Measurements from ENCODE around the gene VPS37C. TPM values are rescaled to one million over a fixed set of nuclear protein-coding genes. Genes with fewer than 3 reads are reported as not detected.

The VPS37C gene
- total and polyA plus RNA-seq, 9 of the 15 experiments (the other 6 are each of a cell fraction or from before 2014, with no cell fraction given) = 0.62 to 29.8 (median 11.5) TPM

DNA sequence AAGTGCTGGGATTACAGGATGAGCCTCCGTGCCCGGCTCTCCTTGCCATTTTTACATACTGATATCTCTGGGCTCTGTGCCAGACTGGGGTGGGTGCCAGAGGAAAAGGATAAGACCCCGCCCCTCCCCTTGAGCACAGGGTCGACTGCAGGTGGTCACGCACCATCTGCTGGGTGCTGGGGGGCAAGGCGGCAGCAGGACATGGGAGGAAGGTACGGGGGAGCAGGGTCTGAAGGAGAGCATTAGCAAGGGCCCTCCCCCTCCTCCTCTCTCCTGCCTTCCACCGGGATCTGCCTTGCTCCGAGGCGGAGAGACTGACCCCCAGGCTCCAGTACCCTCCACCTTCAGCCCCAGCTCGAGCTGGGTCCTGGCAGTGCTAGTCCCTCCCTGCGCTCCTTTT, 32.4 kb upstream of the VPS37C start:
- ChIA-PET POLR2A (no interaction called here), CTCF (ENCODE audit: low intra/inter-chr PET ratio) (interaction anchor here (0.6 kb wide), 1 partner anchor 66 kb away, joined by 3 read pairs; no protein-coding TSS in a partner anchor)
- no peaks in the 10 kb centered on the region for H3K79me2 ChIP-seq (ENCODE audit: control insufficient read depth, insufficient read depth, low read length)
- H3K36me3 ChIP-seq (ENCODE audit: control insufficient read depth, insufficient read depth, low read length) = no peaks in the 10 kb centered on the region
- DNase-seq (ENCODE audit: extremely low read depth in 1 of 4, low spot score in 3 of 4) (no peak), FAIRE-seq (no peak), ATAC-seq (no peak)
- no peak overlapping the region for H2AFZ ChIP-seq (ENCODE audit: low read depth, low read length)
- in situ Hi-C loops (cut with MboI) (no loop called here), intact Hi-C loops (cut with micrococcal nuclease) (no loop called here)
- H4K20me1 ChIP-seq (replicated peaks; ENCODE audit: control insufficient read depth, insufficient read depth, low read length) = no peaks in the 10 kb centered on the region
- peak; percentile 7; the same call in 1 of the 2 replicates for TF ChIP-seq NFIC (IDR thresholded peaks at IDR 0.05)
- TF ChIP-seq ATF1 (CRISPR knock-in tag; IDR thresholded peaks at IDR 0.05) = no peak
- no peak for TF ChIP-seq ATF1 (tag; IDR thresholded peaks at IDR 0.05)
- 5% methylated on average over 12 of the region's 12 CpGs for WGBS (ENCODE audit: insufficient coverage, low coverage, missing lambda C conversion rate)
- no peak overlapping the region for H3K4me2 ChIP-seq (ENCODE audit: insufficient read depth, low read length)
- no peak overlapping the region for H3K27ac ChIP-seq (ENCODE audit: extremely low read depth, low read depth, low read length)
- H3K9me1 ChIP-seq (ENCODE audit: control insufficient read depth, insufficient read depth, low read length) = no peaks in the 10 kb centered on the region
- H3K27me3 ChIP-seq (ENCODE audit: control insufficient read depth in 2 of 2, insufficient read depth in 2 of 2, low read length in 2 of 2) = peaks cover 23 to 41% of the 10 kb centered on the region in 2 experiments
- BruUV-seq (replicated peaks) = no TSS peak
- H3K9ac ChIP-seq (ENCODE audit: insufficient read depth in 1 of 2, low read depth in 2 of 2, low read length in 2 of 2) = no peak overlapping the region
- peaks cover 0 to 4% of the 10 kb centered on the region in 2 experiments; a peak in 2 of 5 replicates for H3K4me1 ChIP-seq (replicated peaks in 1 of 2; ENCODE audit: control insufficient read depth in 2 of 2, insufficient read depth in 2 of 2, low read length in 2 of 2)
- no peaks in the 10 kb centered on the region for H3K9me3 ChIP-seq (replicated peaks; ENCODE audit: control insufficient read depth, insufficient read depth, low read depth, low read length)
- H3K4me3 ChIP-seq = no peak overlapping the region

DNA sequence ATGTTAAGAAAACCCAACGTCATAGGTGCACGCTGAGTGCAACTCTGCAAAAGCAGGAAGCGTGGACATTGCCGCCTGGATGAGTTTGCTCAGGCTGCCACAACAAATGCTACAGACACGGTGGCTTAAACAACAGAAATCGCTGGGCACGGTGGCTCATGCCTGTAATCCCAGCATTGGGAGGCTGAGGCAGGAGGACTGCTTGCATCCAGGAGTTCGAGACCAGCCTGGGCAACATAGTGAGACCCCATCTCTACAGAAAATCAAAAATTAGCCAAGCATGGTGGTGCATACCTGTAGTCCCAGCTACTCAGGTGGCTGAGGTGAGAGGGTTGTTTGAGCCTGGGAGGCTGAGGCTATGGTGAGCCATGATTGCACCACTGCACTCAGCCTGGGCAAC, 28.7 kb upstream of the VPS37C start:
- TF ChIP-seq ZNF121 (CRISPR knock-in tag; conservative IDR thresholded peaks at IDR 0.05) = peak; percentile 69; the same call in 1 of the 2 replicates
- TF ChIP-seq, protein P1, sequence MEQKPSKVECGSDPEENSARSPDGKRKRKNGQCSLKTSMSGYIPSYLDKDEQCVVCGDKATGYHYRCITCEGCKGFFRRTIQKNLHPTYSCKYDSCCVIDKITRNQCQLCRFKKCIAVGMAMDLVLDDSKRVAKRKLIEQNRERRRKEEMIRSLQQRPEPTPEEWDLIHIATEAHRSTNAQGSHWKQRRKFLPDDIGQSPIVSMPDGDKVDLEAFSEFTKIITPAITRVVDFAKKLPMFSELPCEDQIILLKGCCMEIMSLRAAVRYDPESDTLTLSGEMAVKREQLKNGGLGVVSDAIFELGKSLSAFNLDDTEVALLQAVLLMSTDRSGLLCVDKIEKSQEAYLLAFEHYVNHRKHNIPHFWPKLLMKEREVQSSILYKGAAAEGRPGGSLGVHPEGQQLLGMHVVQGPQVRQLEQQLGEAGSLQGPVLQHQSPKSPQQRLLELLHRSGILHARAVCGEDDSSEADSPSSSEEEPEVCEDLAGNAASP (IDR thresholded peaks at IDR 0.05) = no peak
- no peaks in the 10 kb centered on the region for H3K9me3 ChIP-seq (replicated peaks; ENCODE audit: control insufficient read depth, insufficient read depth, low read depth, low read length)
- H3K27ac ChIP-seq (ENCODE audit: extremely low read depth, low read depth, low read length) = no peak overlapping the region
- DNase-seq (ENCODE audit: extremely low read depth in 1 of 4, low spot score in 3 of 4) = no peak
- H4K20me1 ChIP-seq (replicated peaks; ENCODE audit: control insufficient read depth, insufficient read depth, low read length) = no peaks in the 10 kb centered on the region
- no peak overlapping the region for H3K4me3 ChIP-seq
- no TSS peak for BruUV-seq (replicated peaks)
- CTCF ChIA-PET (ENCODE audit: low intra/inter-chr PET ratio) = no interaction called here
- intact Hi-C loops (cut with micrococcal nuclease) = loop anchor here (5.0 kb wide), 1 partner anchor 113 kb away; no protein-coding TSS in a partner anchor
- ATAC-seq = no peak
- H3K79me2 ChIP-seq (ENCODE audit: control insufficient read depth, insufficient read depth, low read length) = no peaks in the 10 kb centered on the region
- no peaks in the 10 kb centered on the region for H3K9me1 ChIP-seq (ENCODE audit: control insufficient read depth, insufficient read depth, low read length)
- no peak overlapping the region for H3K4me2 ChIP-seq (ENCODE audit: insufficient read depth, low read length)
- POLR2A ChIA-PET = interaction anchor here (0.6 kb wide), 1 partner anchor 11 kb away, joined by 3 read pairs; no protein-coding TSS in a partner anchor
- H3K4me1 ChIP-seq (replicated peaks in 1 of 2; ENCODE audit: control insufficient read depth in 2 of 2, insufficient read depth in 2 of 2, low read length in 2 of 2) = peaks cover 0 to 4% of the 10 kb centered on the region in 2 experiments; a peak in 2 of 5 replicates
- in situ Hi-C loops (cut with MboI) = no loop called here
- FAIRE-seq = no peak
- 15% methylated on average over 8 of the region's 8 CpGs for WGBS (ENCODE audit: insufficient coverage, low coverage, missing lambda C conversion rate)
- peaks cover 10 to 22% of the 10 kb centered on the region in 2 experiments; a peak in 4 of 5 replicates for H3K27me3 ChIP-seq (ENCODE audit: control insufficient read depth in 2 of 2, insufficient read depth in 2 of 2, low read length in 2 of 2)
- H3K36me3 ChIP-seq (ENCODE audit: control insufficient read depth, insufficient read depth, low read length) = no peaks in the 10 kb centered on the region
- H2AFZ ChIP-seq (ENCODE audit: low read depth, low read length) = no peak overlapping the region
- no peak overlapping the region for H3K9ac ChIP-seq (ENCODE audit: insufficient read depth in 1 of 2, low read depth in 2 of 2, low read length in 2 of 2)
